Transverse colon (tissue), 3 donors: Measurements from ENCODE around the gene FRG2B.
"Not testable (repeated sequence)": the region's sequence is repeated elsewhere in the genome, so short reads cannot be mapped to it uniquely, and the experiment has no call there.

Experiments
- CTCF ChIP-seq, 5 experiments: fragments of 200-600 bp in 3 of 5; fragments of 450-650 bp in 2 of 5; sonication (generic) in 3 of 5; IDR thresholded peaks; 1 replicate in 2 of 5; 2 replicates in 3 of 5; pipeline ENCODE4 v1.5.1; 2016 to 2017; ENCODE audit warnings: antibody characterized with exemption in 5 of 5, inconsistent platforms in 3 of 5, mild to moderate bottlenecking in 2 of 5, moderate library complexity in 1 of 5
- EP300 ChIP-seq: sonication (generic); formaldehyde crosslinking; IDR thresholded peaks from one replicate; pipeline ENCODE4 v1.6.1; 2017; ENCODE audit warnings: antibody characterized with exemption, low read depth
- POLR2A ChIP-seq: fragments of 450-650 bp; IDR thresholded peaks from one replicate; pipeline ENCODE4 v1.6.1; 2016; ENCODE audit warnings: antibody characterized with exemption, mild to moderate bottlenecking, moderate library complexity

- not testable (repeated sequence) for TF ChIP-seq CTCF (IDR thresholded peaks at IDR 0.05); EP300; POLR2A
Observed at GRCh38 chr10:133603434-133603833, 23.2 kb downstream of the FRG2B start.
